A549 (cell line): ENCODE data around the gene OAS1. TPM values are rescaled to one million over a fixed set of nuclear protein-coding genes. Genes with fewer than 3 reads are reported as not detected.

ENCODE experiments used
- ATAC-seq, 2 experiments: fragments of 200-7000 bp in 1 of 2; fragments of >200 bp in 1 of 2; cut with Nextera tagmentation in 1 of 2; cut with Tn5 transposase in 1 of 2; 3 replicates each; pipeline versions ENCODE4 v1.8.0 to v1.9.1; 2018 to 2020; ENCODE audit warnings: mild to moderate bottlenecking in 1 of 2, moderate library complexity in 1 of 2
- CTCF ChIA-PET: fragments of 300-600 bp; sonication (Branson Sonifier 250); formaldehyde crosslinking; extraction: SDS; loops from one replicate; lab custom pipeline; 2021; ENCODE audit warnings: antibody characterized with exemption, inconsistent platforms; lab: Yijun Ruan, JAX
- POLR2A ChIA-PET: fragments of 350-600 bp; formaldehyde crosslinking; extraction: SDS; loops from one replicate; lab custom pipeline; 2021; ENCODE audit warnings: antibody characterized with exemption, inconsistent platforms; lab: Yijun Ruan, JAX
- DNase-seq, 2 experiments: peaks; one replicate each; pipeline versions ENCODE4 v3.0.0 to v3.0.0-alpha.2; 2011 to 2016; ENCODE audit warnings: low read depth in 1 of 2, low spot score in 1 of 2
- FAIRE-seq: peaks from 2 replicates; lab custom pipeline; 2011; peaks lifted over from hg19 to GRCh38; lab: Jason Lieb, UNC
- H3K27ac ChIP-seq, 2 experiments: fragments of >200 bp; sonication (Bioruptor Twin); formaldehyde crosslinking; 3 replicates each; pipeline ENCODE4 v1.5.1; 2016 to 2017
- H3K4me1 ChIP-seq: fragments of >200 bp; sonication (Bioruptor Twin); formaldehyde crosslinking; 3 replicates; pipeline ENCODE4 v1.6.1; 2016
- H3K4me2 ChIP-seq: fragments of >200 bp; sonication (Bioruptor Twin); formaldehyde crosslinking; 3 replicates; pipeline ENCODE4 v1.6.1; 2016
- H3K4me3 ChIP-seq: fragments of >200 bp; sonication (Bioruptor Twin); formaldehyde crosslinking; 3 replicates; pipeline ENCODE4 v1.5.1; 2016
- H3K9me3 ChIP-seq: fragments of >200 bp; sonication (Bioruptor Twin); formaldehyde crosslinking; 3 replicates; pipeline ENCODE4 v1.6.1; 2016
- CBX2 ChIP-seq: fragments of 200-600 bp; sonication (generic); IDR thresholded peaks from 2 replicates; pipeline ENCODE4 v1.6.1; 2016; ENCODE audit warnings: low read depth, mild to moderate bottlenecking, borderline replicate concordance
- CHD2 ChIP-seq: fragments of 150-350 bp; IDR thresholded peaks from 2 replicates; pipeline ENCODE4 v1.6.1; 2014; ENCODE audit warnings: low read length; ENCODE audit not compliant: partially characterized antibody
- EHF ChIP-seq: fragments of 250-450 bp; sonication (Bioruptor Pico); IDR thresholded peaks from 2 replicates; pipeline ENCODE4 v1.5.0; 2020; ENCODE audit warnings: mild to moderate bottlenecking
- EHMT2 ChIP-seq: fragments of 200-600 bp; sonication (generic); IDR thresholded peaks from 2 replicates; pipeline ENCODE4 v1.6.1; 2016; ENCODE audit warnings: antibody characterized with exemption, low read depth, mild to moderate bottlenecking, moderate library complexity
- EP300 ChIP-seq, 2 experiments: fragments of >200 bp; sonication (Bioruptor Twin); formaldehyde crosslinking; IDR thresholded peaks; 2 replicates in 1 of 2; 3 replicates in 1 of 2; pipeline ENCODE4 v1.6.1; 2016 to 2017
- FOSB ChIP-seq: fragments of 250-450 bp; sonication (Bioruptor Pico); IDR thresholded peaks from 2 replicates; pipeline ENCODE4 v1.5.0; 2020; ENCODE audit warnings: mild to moderate bottlenecking, moderate library complexity
- HDAC2 ChIP-seq: fragments of 200-600 bp; sonication (generic); IDR thresholded peaks from 2 replicates; pipeline ENCODE4 v1.6.1; 2016
- HOXB5 ChIP-seq: fragments of 250-450 bp; sonication (Bioruptor Pico); IDR thresholded peaks from 2 replicates; pipeline ENCODE4 v1.5.0; 2020; ENCODE audit warnings: mild to moderate bottlenecking, moderate library complexity
- JUN ChIP-seq, 2 experiments: fragments of >200 bp; sonication (Bioruptor Twin); formaldehyde crosslinking; IDR thresholded peaks; 2 replicates in 1 of 2; 3 replicates in 1 of 2; pipeline ENCODE4 v1.6.1; 2016 to 2017
- JUNB ChIP-seq: fragments of >200 bp; sonication (Bioruptor Twin); formaldehyde crosslinking; IDR thresholded peaks from 2 replicates; pipeline ENCODE4 v1.6.1; 2016
- KDM1A ChIP-seq: fragments of 200-600 bp; sonication (generic); IDR thresholded peaks from 2 replicates; pipeline ENCODE4 v1.6.1; 2016; ENCODE audit warnings: low read depth, mild to moderate bottlenecking
- NFE2L2 ChIP-seq: fragments of 150-350 bp; conservative IDR thresholded peaks from 2 replicates; pipeline ENCODE4 v1.6.1; 2014; ENCODE audit warnings: low read length
- NPAS2 ChIP-seq: fragments of 250-450 bp; sonication (Bioruptor Pico); IDR thresholded peaks from 2 replicates; pipeline ENCODE4 v1.8.0; 2022; ENCODE audit warnings: mild to moderate bottlenecking, moderate library complexity, borderline replicate concordance
- NR3C1 ChIP-seq: fragments of >200 bp; sonication (Bioruptor Twin); formaldehyde crosslinking; IDR thresholded peaks from 3 replicates; pipeline ENCODE4 v1.6.1; 2017
- PHF8 ChIP-seq: fragments of 200-600 bp; sonication (generic); IDR thresholded peaks from 2 replicates; pipeline ENCODE4 v1.6.1; 2016; ENCODE audit warnings: low read depth, mild to moderate bottlenecking, antibody characterized with exemption, moderate library complexity, borderline replicate concordance
- POLR2A ChIP-seq: IDR thresholded peaks from 2 replicates; pipeline ENCODE4 v1.6.1; 2012; ENCODE audit warnings: mild to moderate bottlenecking, low read length
- POLR2AphosphoS2 ChIP-seq: conservative IDR thresholded peaks from 2 replicates; pipeline ENCODE4 v1.6.1; 2012; ENCODE audit warnings: low read length, improper control_type of control experiment, inconsistent platforms
- RAD21 ChIP-seq, 2 experiments: fragments of >200 bp in 1 of 2; sonication (Bioruptor Twin) in 1 of 2; formaldehyde crosslinking in 1 of 2; IDR thresholded peaks in 1 of 2; conservative IDR thresholded peaks in 1 of 2; 2 replicates in 1 of 2; 3 replicates in 1 of 2; pipeline ENCODE4 v1.6.1; 2012 to 2018; ENCODE audit warnings: inconsistent platforms in 1 of 2
- RARB ChIP-seq: fragments of 250-450 bp; sonication (Bioruptor Pico); IDR thresholded peaks from 2 replicates; pipeline ENCODE4 v1.8.0; 2021; ENCODE audit warnings: mild to moderate bottlenecking, moderate library complexity
- RFX5 ChIP-seq: fragments of 450-650 bp; IDR thresholded peaks from 2 replicates; pipeline ENCODE4 v1.7.1; 2014; ENCODE audit warnings: antibody characterized with exemption, mild to moderate bottlenecking, moderate library complexity
- RNF2 ChIP-seq: fragments of 200-600 bp; sonication (generic); IDR thresholded peaks from 2 replicates; pipeline ENCODE4 v1.6.1; 2016; ENCODE audit warnings: low read depth, mild to moderate bottlenecking, antibody characterized with exemption, moderate library complexity, borderline replicate concordance
- SMC3 ChIP-seq: fragments of >200 bp; sonication (Bioruptor Twin); formaldehyde crosslinking; IDR thresholded peaks from 3 replicates; pipeline ENCODE4 v1.6.1; 2018; ENCODE audit warnings: inconsistent platforms
- WGBS: methylation state at CpG from one replicate; pipeline ENCODE4 v1.1.6; 2017; ENCODE audit errors: missing lambda C conversion rate; 5-methylcytosine and 5-hydroxymethylcytosine counted together
- polyA plus RNA-seq, 4 experiments: library from polyadenylated mRNA; depleted of rRNA in 3 of 4; stranded (reverse); fragments of >200 nt; fragmentation: RNase III in 1 of 4; extraction: RNeasy Plus Mini Kit Qiagen cat#74134 plus additional on column Dnase treatment in 1 of 4; gene quantifications; 2 replicates in 3 of 4; 3 replicates in 1 of 4; pipeline ENCODE4 v1.2.3, GENCODE V29; 2011 to 2017
- TF ChIP-seq, protein P1 (sequence below): fragments of 150-350 bp; IDR thresholded peaks from 2 replicates; pipeline ENCODE4 v1.6.1; 2014; ENCODE audit warnings: low read depth, mild to moderate bottlenecking, low read length
- TF ChIP-seq, protein P2 (sequence below): fragments of 250-450 bp; sonication (Bioruptor Pico); IDR thresholded peaks from 2 replicates; pipeline ENCODE4 v1.5.0; 2020; ENCODE audit warnings: low read depth, mild to moderate bottlenecking, moderate library complexity

Gene OAS1
- polyA plus RNA-seq, 2 of the 4 experiments (the other 2 are of a cell fraction) = 52.8 to 63.6 TPM

DNA sequence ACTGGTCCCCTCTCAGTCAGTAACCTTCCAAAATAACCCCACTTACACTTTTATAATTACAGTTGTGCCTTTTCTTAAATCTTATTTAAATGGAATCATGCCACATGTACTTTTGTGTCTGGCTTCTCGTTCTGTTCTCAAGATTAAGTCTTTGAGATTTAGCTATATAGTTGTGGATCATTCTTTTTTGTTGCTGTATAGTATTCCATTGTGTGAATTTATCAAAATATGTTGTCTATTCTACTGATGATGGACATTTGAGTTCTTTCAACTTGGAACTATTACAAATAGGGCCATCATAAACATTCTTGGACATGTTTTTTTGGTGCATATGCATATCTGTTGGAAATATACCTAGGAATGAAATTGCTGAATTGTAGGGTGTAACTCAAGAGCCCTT, 40.6 kb downstream of the OAS1 start:
- ATAC-seq (no peak), FAIRE-seq (no peak), DNase-seq (no peak)
- ChIA-PET POLR2A (no interaction called here), CTCF (no interaction called here)
- WGBS = 2% methylated on average over 1 of the region's 1 CpG
- no peaks in the 10 kb centered on the region for H3K4me1 ChIP-seq
- no peaks in the 10 kb centered on the region for H3K9me3 ChIP-seq
- H3K4me2 ChIP-seq = no peak overlapping the region
- TF ChIP-seq HDAC2 (no peak), KDM1A (0 out of 2 replicates have a peak, but pooled peaks have one; percentile 60)
- H3K4me3 ChIP-seq = no peak overlapping the region
- no peak overlapping the region for H3K27ac ChIP-seq

DNA sequence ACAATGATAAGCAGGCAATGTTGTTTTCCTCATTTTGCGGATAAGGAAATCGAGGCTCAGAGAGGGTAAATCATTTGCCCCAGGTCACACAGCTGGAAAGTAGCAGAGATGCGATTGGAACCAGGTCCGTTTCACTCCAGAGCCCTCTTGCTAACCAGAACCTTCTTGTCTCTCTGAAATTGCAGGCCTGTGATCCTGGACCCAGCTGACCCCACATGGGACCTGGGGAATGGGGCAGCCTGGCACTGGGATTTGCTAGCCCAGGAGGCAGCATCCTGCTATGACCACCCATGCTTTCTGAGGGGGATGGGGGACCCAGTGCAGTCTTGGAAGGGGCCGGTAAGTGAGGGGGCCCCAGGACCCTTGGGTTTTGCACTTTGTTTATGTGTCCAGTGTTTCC, 41.0 kb downstream of the OAS1 start:
- ATAC-seq (no peak), FAIRE-seq (no peak), DNase-seq (no peak)
- no peaks in the 10 kb centered on the region for H3K9me3 ChIP-seq
- H3K4me3 ChIP-seq = no peak overlapping the region
- WGBS = 95% methylated on average over 5 of the region's 5 CpGs
- no peaks in the 10 kb centered on the region for H3K4me1 ChIP-seq
- no peak overlapping the region for H3K4me2 ChIP-seq
- no peak for TF ChIP-seq POLR2AphosphoS2
- no peak for TF ChIP-seq EHF (CRISPR knock-in tag)
- no peak for TF ChIP-seq EP300 (IDR thresholded peaks at IDR 0.05)
- TF ChIP-seq, protein P1, sequence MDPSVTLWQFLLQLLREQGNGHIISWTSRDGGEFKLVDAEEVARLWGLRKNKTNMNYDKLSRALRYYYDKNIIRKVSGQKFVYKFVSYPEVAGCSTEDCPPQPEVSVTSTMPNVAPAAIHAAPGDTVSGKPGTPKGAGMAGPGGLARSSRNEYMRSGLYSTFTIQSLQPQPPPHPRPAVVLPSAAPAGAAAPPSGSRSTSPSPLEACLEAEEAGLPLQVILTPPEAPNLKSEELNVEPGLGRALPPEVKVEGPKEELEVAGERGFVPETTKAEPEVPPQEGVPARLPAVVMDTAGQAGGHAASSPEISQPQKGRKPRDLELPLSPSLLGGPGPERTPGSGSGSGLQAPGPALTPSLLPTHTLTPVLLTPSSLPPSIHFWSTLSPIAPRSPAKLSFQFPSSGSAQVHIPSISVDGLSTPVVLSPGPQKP = no peak
- no peak for TF ChIP-seq KDM1A
- no peak for TF ChIP-seq HOXB5
- no peak for TF ChIP-seq NPAS2 (CRISPR knock-in tag)
- no peak for TF ChIP-seq NR3C1
- POLR2A ChIA-PET = no interaction called here
- CTCF ChIA-PET = interaction anchor here (0.8 kb wide), 1 partner anchor 17 kb away, joined by 3 read pairs; no protein-coding TSS in a partner anchor
- no peak overlapping the region for H3K27ac ChIP-seq

DNA sequence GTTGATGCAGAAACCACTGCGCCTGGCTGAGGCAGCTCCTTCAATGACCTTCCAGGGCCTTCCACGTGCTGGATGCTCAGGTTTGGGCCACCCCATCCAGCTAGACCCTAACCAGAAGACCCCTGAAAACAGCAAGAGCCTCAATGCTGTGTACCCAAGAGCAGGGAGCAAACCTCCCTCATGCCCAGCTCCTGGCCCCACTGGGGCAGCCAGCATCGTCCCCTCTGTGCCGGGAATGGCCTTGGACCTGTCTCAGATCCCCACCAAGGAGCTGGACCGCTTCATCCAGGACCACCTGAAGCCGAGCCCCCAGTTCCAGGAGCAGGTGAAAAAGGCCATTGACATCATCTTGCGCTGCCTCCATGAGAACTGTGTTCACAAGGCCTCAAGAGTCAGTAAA, 42.0 kb downstream of the OAS1 start:
- DNase-seq (no peak), FAIRE-seq (no peak), ATAC-seq (no peak)
- Histone ChIP-seq H3K4me3 (no peak overlapping the region), H3K4me2 (no peak overlapping the region), H3K27ac (no peak overlapping the region), H3K9me3 (no peaks in the 10 kb centered on the region), H3K4me1 (no peaks in the 10 kb centered on the region)
- WGBS = 94% methylated on average over 7 of the region's 7 CpGs
- POLR2A ChIA-PET = no interaction called here
- TF ChIP-seq POLR2A = no peak
- TF ChIP-seq NFE2L2 = no peak
- no peak for TF ChIP-seq NPAS2 (CRISPR knock-in tag)
- no peak for TF ChIP-seq JUNB
- no peak for TF ChIP-seq JUN (IDR thresholded peaks at IDR 0.05)
- TF ChIP-seq PHF8 = no peak
- TF ChIP-seq EHMT2 = no peak
- no peak for TF ChIP-seq RNF2
- no peak for TF ChIP-seq RARB
- no peak for TF ChIP-seq CHD2
- TF ChIP-seq RFX5 = no peak
- TF ChIP-seq FOSB (CRISPR knock-in tag) = no peak
- no peak for TF ChIP-seq CBX2
- TF ChIP-seq HDAC2 = no peak
- TF ChIP-seq, protein P2, sequence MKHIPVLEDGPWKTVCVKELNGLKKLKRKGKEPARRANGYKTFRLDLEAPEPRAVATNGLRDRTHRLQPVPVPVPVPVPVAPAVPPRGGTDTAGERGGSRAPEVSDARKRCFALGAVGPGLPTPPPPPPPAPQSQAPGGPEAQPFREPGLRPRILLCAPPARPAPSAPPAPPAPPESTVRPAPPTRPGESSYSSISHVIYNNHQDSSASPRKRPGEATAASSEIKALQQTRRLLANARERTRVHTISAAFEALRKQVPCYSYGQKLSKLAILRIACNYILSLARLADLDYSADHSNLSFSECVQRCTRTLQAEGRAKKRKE = no peak
- no peak for TF ChIP-seq RAD21 (conservative IDR thresholded peaks at IDR 0.05 in 1 of 2, IDR thresholded peaks at IDR 0.05 in 1 of 2)
- TF ChIP-seq SMC3 = no peak
- CTCF ChIA-PET = interaction anchor here (0.8 to 1.3 kb wide), 3 partner anchors 18 to 81 kb away, joined by 3 to 4 read pairs (median 3); no protein-coding TSS in a partner anchor
